ENCODE results near the gene CCKAR. TPM values are rescaled to one million over a fixed set of nuclear protein-coding genes. Genes with fewer than 3 reads are reported as not detected.

Gene CCKAR
- total RNA-seq, 2 donors from 2014 or later, result not detected

DNA sequence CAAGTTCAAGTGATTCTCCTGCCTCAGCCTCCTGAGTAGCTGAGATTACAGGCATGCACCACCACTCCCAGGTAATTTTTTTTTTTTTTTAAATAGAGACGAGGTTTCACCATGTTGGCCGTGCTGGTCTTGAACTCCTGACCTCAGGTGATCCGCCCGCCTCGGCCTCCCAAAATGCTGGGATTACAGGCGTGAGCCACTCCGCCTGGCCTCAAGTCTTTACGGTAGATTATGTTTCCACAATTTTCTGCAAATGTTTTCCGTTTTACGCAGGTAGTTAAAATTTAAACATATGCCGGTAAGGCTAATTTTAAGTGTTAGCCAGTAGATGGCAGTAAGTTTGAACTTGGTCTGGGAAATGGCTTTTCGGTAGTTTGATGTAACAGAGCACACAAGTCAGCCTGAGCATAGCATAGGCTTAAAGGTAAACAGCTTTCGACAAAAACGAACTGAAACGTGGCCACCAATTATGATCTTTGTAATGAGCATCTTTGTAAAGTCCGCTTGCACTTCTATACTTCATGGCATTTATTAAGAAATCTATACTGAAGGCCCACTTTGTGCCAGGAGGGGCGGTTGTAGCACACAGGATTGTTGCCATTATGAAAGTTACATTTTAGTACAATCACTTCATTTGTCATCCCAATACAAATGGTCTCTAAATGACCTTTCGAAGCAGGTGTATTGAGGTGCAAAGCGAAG lies 31.1 kb downstream of the CCKAR start:
- DNase-seq (ENCODE audit: low spot score), result no peak
- Histone ChIP-seq H3K36me3 (no peaks in the 10 kb centered on the region), H3K27me3 (replicated peaks; ENCODE audit: insufficient read depth) (no peaks in the 10 kb centered on the region), H3K4me3 (no peak overlapping the region), H3K4me1 (replicated peaks) (no peaks in the 10 kb centered on the region), H3K9me3 (no peaks in the 10 kb centered on the region), H3K27ac (no peak overlapping the region)
- TF ChIP-seq, protein P1, sequence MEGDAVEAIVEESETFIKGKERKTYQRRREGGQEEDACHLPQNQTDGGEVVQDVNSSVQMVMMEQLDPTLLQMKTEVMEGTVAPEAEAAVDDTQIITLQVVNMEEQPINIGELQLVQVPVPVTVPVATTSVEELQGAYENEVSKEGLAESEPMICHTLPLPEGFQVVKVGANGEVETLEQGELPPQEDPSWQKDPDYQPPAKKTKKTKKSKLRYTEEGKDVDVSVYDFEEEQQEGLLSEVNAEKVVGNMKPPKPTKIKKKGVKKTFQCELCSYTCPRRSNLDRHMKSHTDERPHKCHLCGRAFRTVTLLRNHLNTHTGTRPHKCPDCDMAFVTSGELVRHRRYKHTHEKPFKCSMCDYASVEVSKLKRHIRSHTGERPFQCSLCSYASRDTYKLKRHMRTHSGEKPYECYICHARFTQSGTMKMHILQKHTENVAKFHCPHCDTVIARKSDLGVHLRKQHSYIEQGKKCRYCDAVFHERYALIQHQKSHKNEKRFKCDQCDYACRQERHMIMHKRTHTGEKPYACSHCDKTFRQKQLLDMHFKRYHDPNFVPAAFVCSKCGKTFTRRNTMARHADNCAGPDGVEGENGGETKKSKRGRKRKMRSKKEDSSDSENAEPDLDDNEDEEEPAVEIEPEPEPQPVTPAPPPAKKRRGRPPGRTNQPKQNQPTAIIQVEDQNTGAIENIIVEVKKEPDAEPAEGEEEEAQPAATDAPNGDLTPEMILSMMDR (IDR thresholded peaks at IDR 0.05), result peak; percentile 42 to 55 (median 52)
- no peak for TF ChIP-seq POLR2AphosphoS5 (IDR thresholded peaks at IDR 0.05)
- 32% methylated on average over 19 of the region's 19 CpGs for WGBS
- intact Hi-C loops (cut with DNase I), result loop anchor here (2.0 kb wide), 2 partner anchors 262 to 552 kb away; no protein-coding TSS in a partner anchor

DNA sequence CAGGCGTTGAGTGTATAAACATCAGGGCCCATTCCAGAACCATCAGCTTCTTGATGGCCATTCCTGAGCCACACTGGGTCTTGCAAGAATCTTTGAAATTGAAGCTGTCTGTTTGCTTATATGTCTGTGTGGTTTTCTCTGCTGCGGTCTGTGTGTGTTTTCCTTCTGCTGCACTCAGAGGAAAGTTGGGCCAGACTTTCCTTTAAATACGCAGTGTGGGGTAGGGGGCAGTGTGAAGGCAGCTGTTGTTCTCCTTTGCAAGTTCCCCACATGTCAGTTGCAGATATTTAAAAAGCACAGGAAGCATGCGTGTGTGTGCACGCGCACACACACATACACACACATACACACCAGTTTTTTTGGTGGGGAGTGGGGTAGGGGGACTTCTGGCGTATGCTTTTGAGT lies 32.1 kb downstream of the CCKAR start:
- Histone ChIP-seq H3K27me3 (replicated peaks; ENCODE audit: insufficient read depth) (no peaks in the 10 kb centered on the region), H3K9me3 (no peaks in the 10 kb centered on the region), H3K27ac (no peak overlapping the region), H3K36me3 (no peaks in the 10 kb centered on the region), H3K4me3 (no peak overlapping the region), H3K4me1 (replicated peaks) (no peaks in the 10 kb centered on the region)
- WGBS, result 78% methylated on average over 7 of the region's 7 CpGs
- no peak for DNase-seq (ENCODE audit: low spot score)
- intact Hi-C loops (cut with DNase I), result loop anchor here (2.0 kb wide), 2 partner anchors 263 to 553 kb away; no protein-coding TSS in a partner anchor
- TF ChIP-seq, protein P1 (IDR thresholded peaks at IDR 0.05), result no peak
- TF ChIP-seq POLR2A (IDR thresholded peaks at IDR 0.05) (no peak), POLR2AphosphoS5 (IDR thresholded peaks at IDR 0.05) (no peak)

DNA sequence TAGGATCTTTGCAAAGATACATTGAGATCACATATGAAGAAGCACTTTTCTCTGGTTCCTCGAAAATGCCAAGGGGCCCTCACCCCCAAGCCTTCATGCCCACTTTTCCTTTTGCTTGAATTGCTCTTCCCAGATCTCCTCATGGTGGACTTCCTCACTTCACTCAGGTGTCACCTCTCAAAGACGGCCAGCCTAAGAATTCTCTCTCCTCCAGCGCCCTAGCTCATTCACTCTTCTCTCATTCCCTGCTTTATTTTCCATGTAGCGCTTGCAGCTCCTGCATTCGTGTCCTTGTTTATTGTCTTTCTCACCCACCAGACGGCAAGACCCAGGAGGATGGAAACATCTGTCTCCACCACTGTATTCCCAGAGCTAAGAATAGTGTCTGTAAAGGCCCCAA lies 32.9 kb downstream of the CCKAR start:
- H3K4me1 ChIP-seq (replicated peaks), result no peaks in the 10 kb centered on the region
- TF ChIP-seq POLR2AphosphoS5 (IDR thresholded peaks at IDR 0.05) (no peak), POLR2A (IDR thresholded peaks at IDR 0.05) (no peak)
- TF ChIP-seq, protein P1 (IDR thresholded peaks at IDR 0.05), result no peak
- no peak overlapping the region for H3K4me3 ChIP-seq
- no peaks in the 10 kb centered on the region for H3K9me3 ChIP-seq
- H3K27me3 ChIP-seq (replicated peaks; ENCODE audit: insufficient read depth), result no peaks in the 10 kb centered on the region
- WGBS, result 93% methylated on average over 6 of the region's 6 CpGs
- no peaks in the 10 kb centered on the region for H3K36me3 ChIP-seq
- intact Hi-C loops (cut with DNase I), result no loop called here
- no peak for DNase-seq (ENCODE audit: low spot score)
- no peak overlapping the region for H3K27ac ChIP-seq

DNA sequence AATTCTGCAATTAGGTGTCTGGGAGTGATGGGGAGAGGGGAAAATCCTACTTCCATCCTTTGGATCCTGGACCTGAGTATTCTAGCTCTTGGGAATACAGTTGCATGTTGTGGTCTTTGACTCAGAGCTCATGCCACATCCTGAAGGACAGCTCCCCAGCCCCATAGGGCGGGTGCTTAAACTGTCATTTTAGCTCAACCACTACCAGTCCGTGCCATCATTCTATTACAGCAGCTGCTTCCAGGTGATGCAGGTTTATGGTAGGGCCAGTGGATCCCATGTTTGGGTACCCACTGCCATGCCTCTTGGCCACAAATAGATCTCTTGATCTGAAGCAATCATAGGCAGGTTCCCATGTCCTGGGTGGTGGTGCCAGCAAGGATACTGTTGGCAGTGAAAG lies 34.7 kb downstream of the CCKAR start:
- Histone ChIP-seq H3K27ac (no peak overlapping the region), H3K36me3 (no peaks in the 10 kb centered on the region), H3K9me3 (no peaks in the 10 kb centered on the region), H3K27me3 (replicated peaks; ENCODE audit: insufficient read depth) (no peaks in the 10 kb centered on the region), H3K4me3 (no peak overlapping the region), H3K4me1 (replicated peaks) (no peaks in the 10 kb centered on the region)
- intact Hi-C loops (cut with DNase I), result no loop called here
- 98% methylated on average over 2 of the region's 2 CpGs for WGBS
- TF ChIP-seq, protein P1 (IDR thresholded peaks at IDR 0.05), result no peak
- no peak for TF ChIP-seq POLR2A (IDR thresholded peaks at IDR 0.05)
- no peak for TF ChIP-seq POLR2AphosphoS5 (IDR thresholded peaks at IDR 0.05)
- no peak for DNase-seq (ENCODE audit: low spot score)

DNA sequence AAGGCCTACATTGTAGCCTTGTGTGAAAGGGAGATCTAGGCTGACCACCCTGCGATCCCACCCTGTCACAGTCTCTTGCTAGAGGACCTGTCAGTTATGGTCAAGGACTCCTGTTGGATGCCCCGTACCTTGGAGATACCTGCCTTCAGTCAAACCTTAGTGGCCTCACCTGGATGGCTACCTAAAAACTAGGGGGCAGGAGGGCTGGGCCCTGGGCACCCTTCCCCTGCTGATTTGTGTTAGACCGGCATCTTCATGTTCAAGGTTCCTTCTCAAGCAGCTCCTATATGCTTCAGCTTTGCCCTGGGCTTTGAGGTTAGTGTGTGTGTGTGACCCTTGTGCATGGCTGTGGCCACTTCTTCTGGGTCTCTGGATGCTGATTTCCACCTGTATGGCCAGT lies 35.3 kb downstream of the CCKAR start:
- Histone ChIP-seq H3K36me3 (no peaks in the 10 kb centered on the region), H3K27me3 (replicated peaks; ENCODE audit: insufficient read depth) (no peaks in the 10 kb centered on the region), H3K4me3 (no peak overlapping the region), H3K9me3 (no peaks in the 10 kb centered on the region), H3K4me1 (replicated peaks) (no peaks in the 10 kb centered on the region), H3K27ac (no peak overlapping the region)
- WGBS, result 98% methylated on average over 3 of the region's 3 CpGs
- no peak for TF ChIP-seq POLR2A (IDR thresholded peaks at IDR 0.05)
- no peak for TF ChIP-seq POLR2AphosphoS5 (IDR thresholded peaks at IDR 0.05)
- TF ChIP-seq, protein P1 (IDR thresholded peaks at IDR 0.05), result no peak
- intact Hi-C loops (cut with DNase I), result no loop called here
- no peak for DNase-seq (ENCODE audit: low spot score)

Measured in prostate gland (tissue), 2 donors.